HCT116 (cell line): ENCODE measurements around the gene LAMB4.

Source experiments
- CTCF ChIP-seq, 3 experiments: fragments of 200-600 bp in 1 of 3; sonication (generic) in 1 of 3; IDR thresholded peaks in 2 of 3; conservative IDR thresholded peaks in 1 of 3; 2 replicates each; pipeline ENCODE4 v1.5.1; 2012 to 2017; ENCODE audit warnings: low read depth in 2 of 3, low read length in 2 of 3, antibody characterized with exemption in 1 of 3, borderline replicate concordance in 1 of 3, control low read depth in 1 of 3, mild to moderate bottlenecking in 1 of 3, mixed read lengths in 1 of 3, mixed run types in 1 of 3, moderate library complexity in 1 of 3; ENCODE audit not compliant: insufficient read depth in 1 of 3
- EZH2 ChIP-seq: fragments of 200-600 bp; sonication (generic); IDR thresholded peaks from 2 replicates; pipeline ENCODE4 v1.6.1; 2017; ENCODE audit warnings: antibody characterized with exemption, mixed run types
- JUND ChIP-seq: IDR thresholded peaks from 2 replicates; pipeline ENCODE4 v1.6.1; 2012
- POLR2AphosphoS5 ChIP-seq: IDR thresholded peaks from 2 replicates; pipeline ENCODE4 v1.6.1; 2011; ENCODE audit warnings: mild to moderate bottlenecking, low read depth, low read length, moderate library complexity
- SRF ChIP-seq: IDR thresholded peaks from 2 replicates; pipeline ENCODE4 v1.6.1; 2012; ENCODE audit warnings: low read depth
- YY1 ChIP-seq: IDR thresholded peaks from 2 replicates; pipeline ENCODE4 v1.6.1; 2011; ENCODE audit warnings: low read length, low read depth, moderate library complexity, mild to moderate bottlenecking; ENCODE audit not compliant: insufficient replicate concordance; ENCODE audit errors: extremely low read depth
- ZNF274 ChIP-seq: fragments of 200-500 bp; sonication (Bioruptor generic); IDR thresholded peaks from 2 replicates; pipeline ENCODE4 v1.6.1; 2014; ENCODE audit warnings: mild to moderate bottlenecking, low read depth, low read length, inconsistent platforms

DNA sequence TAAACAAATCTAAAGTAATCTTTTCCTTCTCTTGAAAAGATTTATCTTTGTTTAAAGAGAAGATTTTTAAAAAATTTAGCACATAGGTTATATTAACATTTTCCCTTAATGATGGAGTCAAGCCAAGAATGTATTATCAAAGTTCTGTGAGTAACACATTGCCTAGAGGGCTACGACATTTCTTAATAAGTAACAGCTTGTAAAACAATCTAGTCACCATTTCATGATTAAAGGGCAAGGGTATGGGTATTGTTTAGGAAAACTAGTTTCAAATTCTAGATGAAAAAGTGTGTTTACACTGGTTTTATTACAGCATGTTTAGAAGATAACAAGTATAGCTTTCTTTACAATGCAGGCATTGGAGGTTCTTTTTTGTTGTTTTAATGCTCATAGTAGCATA lies 28.6 kb upstream of the LAMB4 start:
- TF ChIP-seq SRF, result no peak
- TF ChIP-seq CTCF (IDR thresholded peaks at IDR 0.05 in 2 of 3, conservative IDR thresholded peaks at IDR 0.05 in 1 of 3; ENCODE audit: borderline replicate concordance in 1 of 3, insufficient read depth in 1 of 3, low read depth in 2 of 3, low read length in 2 of 3), result no peak
- no peak for TF ChIP-seq JUND
- TF ChIP-seq POLR2AphosphoS5, result no peak
- TF ChIP-seq ZNF274, result no peak
- no peak for TF ChIP-seq EZH2
- no peak for TF ChIP-seq YY1
